ENCODE results near the gene EML6.

Gene EML6

GRCh38 chr2:54954158-54954557, 230.7 kb downstream of the EML6 start:
- no peak for DNase-seq

GRCh38 chr2:54954705-54955357, 231.4 kb downstream of the EML6 start:
- DNase-seq: no peak

- DNase-seq: no peak
Observed at GRCh38 chr2:54955358-54956110, 232.1 kb downstream of the EML6 start.

- no peak for DNase-seq
Observed at GRCh38 chr2:54956111-54956627, 232.7 kb downstream of the EML6 start.

GRCh38 chr2:54957321-54957999, 234.0 kb downstream of the EML6 start:
- DNase-seq: no peak

GRCh38 chr2:54958717-54959371, 235.4 kb downstream of the EML6 start:
- no peak for DNase-seq

GRCh38 chr2:54960164-54960563, 236.7 kb downstream of the EML6 start:
- no peak for DNase-seq

GRCh38 chr2:54962511-54962910, 239.0 kb downstream of the EML6 start:
- DNase-seq: no peak

GRCh38 chr2:54962935-54963440, 239.5 kb downstream of the EML6 start:
- DNase-seq: no peak

GRCh38 chr2:54963476-54963875, 240.0 kb downstream of the EML6 start:
- no peak for DNase-seq

GRCh38 chr2:54964271-54964670, 240.8 kb downstream of the EML6 start:
- DNase-seq: no peak

- no peak for DNase-seq
Observed at GRCh38 chr2:54964816-54965215, 241.4 kb downstream of the EML6 start.

- no peak for DNase-seq
Observed at GRCh38 chr2:54965425-54965824, 242.0 kb downstream of the EML6 start.

GRCh38 chr2:54966165-54966832, 242.8 kb downstream of the EML6 start:
- no peak for DNase-seq

GRCh38 chr2:54966837-54967236, 243.4 kb downstream of the EML6 start:
- no peak for DNase-seq

- no peak for DNase-seq
Observed at GRCh38 chr2:54967269-54967668, 243.8 kb downstream of the EML6 start.

- no peak for DNase-seq
Observed at GRCh38 chr2:54967759-54968365, 244.4 kb downstream of the EML6 start.

GRCh38 chr2:54968561-54969218, 245.2 kb downstream of the EML6 start:
- DNase-seq: no peak

GRCh38 chr2:54969295-54969939, 246.0 kb downstream of the EML6 start:
- DNase-seq: no peak

- DNase-seq: no peak
Observed at GRCh38 chr2:54969940-54970338, 246.5 kb downstream of the EML6 start.

- no peak for DNase-seq
Observed at GRCh38 chr2:54975175-54975574, 251.7 kb downstream of the EML6 start.
